HG03432 (cell line): Measurements from ENCODE around the gene QRFP.

Experiments used
- ATAC-seq: cut with Tn5 transposase; IDR thresholded peaks from one replicate; pipeline ENCODE4 v1.9.1; 2021; ENCODE audit warnings: mild to moderate bottlenecking, moderate library complexity; ENCODE audit not compliant: unreplicated experiment

Gene QRFP

DNA sequence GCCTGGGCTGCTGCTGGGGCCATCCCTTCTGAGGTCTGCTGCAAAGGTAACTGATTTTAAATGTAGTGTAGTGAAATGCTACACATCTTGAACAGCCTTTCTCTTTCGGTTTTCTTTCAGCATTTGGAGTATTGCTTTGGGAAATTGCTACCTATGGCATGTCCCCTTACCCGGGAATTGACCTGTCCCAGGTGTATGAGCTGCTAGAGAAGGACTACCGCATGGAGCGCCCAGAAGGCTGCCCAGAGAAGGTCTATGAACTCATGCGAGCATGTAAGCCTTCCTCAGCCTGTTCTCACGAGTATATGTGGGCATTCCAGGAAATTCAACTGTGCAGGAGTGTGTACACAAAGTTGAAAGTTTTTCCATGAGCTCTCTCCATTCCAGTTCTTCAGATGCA, 18.3 kb downstream of the QRFP start:
- ATAC-seq: no peak

DNA sequence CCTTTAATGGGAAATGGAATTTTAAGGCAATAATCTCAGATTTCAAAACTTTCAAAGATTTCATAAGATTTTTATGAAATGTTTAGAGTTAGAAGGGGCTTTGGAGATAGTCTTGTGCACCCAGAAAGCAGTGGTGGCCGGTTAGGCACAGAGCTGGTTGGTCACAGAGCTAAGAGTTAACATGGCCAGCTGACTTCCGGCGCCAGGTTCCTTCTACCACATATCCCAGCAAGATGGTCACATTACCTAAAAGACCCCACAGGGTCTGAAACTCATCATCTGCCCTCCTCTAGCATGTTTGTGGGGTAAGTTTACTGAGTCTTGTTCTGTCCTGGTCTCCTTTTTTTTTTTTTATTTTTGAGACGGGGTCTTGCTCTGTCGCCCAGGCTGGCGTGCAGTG, 19.3 kb downstream of the QRFP start:
- ATAC-seq: no peak

DNA sequence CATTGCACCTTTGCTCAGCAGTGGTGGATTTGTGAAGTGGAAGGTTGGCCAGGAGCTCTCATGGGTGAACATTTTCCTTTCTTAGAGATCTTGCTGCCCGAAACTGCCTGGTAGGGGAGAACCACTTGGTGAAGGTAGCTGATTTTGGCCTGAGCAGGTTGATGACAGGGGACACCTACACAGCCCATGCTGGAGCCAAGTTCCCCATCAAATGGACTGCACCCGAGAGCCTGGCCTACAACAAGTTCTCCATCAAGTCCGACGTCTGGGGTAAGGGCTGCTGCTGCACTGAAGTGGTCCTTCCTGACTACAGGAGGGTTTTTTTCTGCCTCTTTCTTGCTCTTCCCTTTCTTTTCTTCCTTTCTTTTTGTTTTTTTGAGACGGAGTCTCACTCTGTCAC, 21.8 kb downstream of the QRFP start:
- no peak for ATAC-seq

DNA sequence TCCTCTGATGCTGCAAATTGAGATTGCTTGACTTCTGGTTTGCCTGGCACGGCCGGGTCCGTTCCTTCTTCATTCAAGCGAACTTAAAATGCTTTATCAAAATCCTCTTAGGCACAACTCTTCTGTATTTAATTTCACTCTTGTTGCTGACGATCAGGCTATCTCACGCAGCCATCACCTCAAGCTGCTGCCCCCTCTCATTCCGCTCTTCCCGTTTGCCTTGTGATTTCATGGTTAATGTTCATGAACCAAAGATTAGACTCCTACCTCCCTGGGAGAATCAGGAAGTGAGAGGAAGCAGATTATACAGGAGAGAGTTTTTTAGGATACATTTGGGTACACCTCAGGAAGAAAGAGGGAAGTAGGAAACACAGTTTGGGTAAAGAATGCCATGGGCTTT, 22.6 kb downstream of the QRFP start:
- ATAC-seq: no peak

DNA sequence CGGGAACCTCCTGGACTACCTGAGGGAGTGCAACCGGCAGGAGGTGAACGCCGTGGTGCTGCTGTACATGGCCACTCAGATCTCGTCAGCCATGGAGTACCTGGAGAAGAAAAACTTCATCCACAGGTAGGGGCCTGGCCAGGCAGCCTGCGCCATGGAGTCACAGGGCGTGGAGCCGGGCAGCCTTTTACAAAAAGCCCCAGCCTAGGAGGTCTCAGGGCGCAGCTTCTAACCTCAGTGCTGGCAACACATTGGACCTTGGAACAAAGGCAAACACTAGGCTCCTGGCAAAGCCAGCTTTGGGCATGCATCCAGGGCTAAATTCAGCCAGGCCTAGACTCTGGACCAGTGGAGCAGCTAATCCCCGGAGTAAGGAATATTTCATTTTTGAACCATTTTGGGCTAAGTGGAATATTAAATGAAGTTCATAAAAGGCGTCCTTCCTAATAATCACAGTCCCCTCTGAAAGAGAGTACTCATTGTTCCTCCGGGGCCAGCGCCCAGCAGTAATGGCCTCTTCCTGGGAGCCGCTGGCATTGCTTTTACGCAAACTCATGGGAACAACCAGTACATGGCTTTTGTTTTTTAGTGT, 23.6 kb downstream of the QRFP start:
- ATAC-seq: no peak

DNA sequence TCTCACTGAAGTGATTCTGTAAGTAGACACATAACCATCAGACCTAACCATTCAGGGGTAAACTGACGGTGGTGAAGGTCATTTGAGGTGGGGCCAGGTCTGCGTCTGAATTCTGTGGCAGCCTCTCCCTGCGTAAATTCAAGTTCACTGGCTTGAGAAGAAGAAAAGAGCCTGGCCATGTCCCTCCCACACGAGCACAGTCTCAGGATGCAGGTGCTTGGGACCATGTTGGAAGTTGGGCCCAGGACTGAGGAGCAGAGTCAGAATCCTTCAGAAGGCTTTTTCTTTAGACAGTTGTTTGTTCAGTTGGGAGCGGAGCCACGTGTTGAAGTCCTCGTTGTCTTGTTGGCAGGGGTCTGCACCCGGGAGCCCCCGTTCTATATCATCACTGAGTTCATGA, 24.1 kb downstream of the QRFP start:
- ATAC-seq: no peak

DNA sequence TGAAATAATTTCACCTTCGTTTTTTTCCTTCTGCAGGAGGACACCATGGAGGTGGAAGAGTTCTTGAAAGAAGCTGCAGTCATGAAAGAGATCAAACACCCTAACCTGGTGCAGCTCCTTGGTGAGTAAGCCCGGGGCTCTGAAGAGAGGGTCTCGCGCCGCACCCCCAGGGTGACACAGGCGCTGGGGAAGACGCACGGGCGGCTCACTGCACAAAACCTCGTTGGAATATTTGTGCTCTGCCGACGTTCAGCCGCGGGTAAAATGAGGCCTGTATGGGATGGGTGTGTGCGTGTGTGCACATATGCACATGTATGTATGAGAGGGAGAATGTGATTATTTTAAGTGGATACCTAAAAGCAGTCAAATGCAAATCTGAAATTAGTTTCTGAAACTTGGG, 24.5 kb downstream of the QRFP start:
- ATAC-seq: no peak

DNA sequence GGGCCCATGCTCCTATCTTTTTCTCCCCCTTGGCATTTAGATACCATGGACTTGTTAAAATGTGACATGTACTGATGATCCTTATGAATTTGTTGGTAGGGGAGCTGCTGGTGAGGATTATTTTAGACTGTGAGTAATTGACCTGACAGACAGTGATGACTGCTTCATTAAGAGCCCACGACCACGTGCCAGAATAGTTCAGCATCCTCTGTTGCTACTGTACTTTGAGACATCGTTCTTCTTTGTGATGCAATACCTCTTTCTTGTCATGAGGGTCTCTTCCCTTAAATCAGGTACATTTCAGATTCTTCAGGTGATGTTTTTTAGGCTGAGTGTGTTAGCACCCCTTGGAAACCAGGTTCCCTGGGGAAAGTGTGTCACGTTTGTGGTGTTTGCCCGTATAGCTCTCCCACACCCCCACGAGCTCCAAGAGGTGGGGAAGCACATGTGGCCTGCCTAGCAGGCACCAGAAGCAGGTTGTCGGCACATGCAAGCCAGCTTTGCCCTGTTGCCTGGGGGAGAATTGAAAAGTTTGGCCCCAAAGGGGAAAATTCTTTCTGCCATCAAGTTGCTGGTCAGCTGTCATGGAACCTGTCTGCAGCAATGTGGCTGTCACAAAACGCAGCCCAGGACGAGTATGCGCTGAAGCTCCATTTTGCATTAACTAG, 25.1 kb downstream of the QRFP start:
- no peak for ATAC-seq

DNA sequence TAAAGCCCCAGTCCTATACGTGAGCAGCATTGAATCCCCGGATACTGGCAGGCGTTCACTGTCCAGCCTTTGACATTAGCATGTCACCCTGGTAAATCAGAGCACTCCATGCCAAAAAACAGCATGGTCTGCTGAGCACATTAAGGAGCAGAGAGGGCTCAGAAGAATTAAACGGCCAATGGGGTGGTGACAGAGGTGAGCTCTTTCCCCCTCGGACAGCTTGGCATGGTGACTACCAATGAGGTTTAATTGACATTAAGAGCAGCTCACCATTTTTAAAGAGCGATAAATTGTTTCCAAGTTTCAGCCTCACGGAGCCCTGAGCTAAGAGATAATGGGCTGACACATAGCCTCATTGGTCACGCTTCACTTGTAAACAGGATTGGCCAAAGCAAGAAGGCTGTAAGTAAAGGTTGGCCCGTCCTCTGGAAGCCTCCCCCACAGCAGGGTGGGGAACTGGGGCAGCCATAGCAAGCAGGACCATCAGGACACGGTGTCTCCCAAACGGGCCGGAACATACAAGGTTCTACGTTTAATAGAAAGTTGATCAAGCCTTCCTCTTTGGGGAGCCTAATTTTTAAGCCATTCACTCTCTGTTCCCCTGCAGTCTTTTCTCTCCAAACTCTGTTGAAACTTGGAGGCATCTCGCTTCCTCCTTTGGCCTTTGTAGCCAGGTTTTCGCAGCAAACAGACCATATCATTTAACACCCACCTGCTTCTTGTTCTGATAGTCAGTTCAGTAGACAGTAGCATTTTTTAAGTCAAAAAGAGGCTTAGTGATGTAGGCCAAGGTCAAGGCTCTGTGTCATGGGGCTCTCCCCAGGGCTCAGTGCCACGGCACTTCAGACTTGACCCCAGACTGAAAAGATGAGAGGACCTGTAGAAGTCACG, 25.9 kb downstream of the QRFP start:
- ATAC-seq: no peak

DNA sequence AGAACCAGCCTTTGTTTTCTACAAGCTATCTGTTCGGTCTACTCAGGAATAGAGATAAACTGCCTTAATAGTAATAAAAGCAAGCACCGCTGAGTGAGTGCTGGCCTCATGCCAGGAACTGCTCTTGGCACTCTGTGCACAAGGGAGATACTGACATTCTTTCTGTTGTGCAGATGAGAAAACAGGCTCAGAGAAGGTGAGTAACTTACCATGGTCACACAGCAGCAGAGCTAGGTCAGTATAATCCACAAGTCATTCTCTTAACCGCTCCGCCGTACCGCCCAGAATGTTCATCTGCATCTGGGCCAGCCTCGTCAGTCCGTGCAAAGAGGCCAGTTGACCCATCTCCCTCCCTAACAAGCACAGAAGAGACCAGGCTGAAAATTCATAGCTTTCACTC, 27.4 kb downstream of the QRFP start:
- no peak for ATAC-seq

DNA sequence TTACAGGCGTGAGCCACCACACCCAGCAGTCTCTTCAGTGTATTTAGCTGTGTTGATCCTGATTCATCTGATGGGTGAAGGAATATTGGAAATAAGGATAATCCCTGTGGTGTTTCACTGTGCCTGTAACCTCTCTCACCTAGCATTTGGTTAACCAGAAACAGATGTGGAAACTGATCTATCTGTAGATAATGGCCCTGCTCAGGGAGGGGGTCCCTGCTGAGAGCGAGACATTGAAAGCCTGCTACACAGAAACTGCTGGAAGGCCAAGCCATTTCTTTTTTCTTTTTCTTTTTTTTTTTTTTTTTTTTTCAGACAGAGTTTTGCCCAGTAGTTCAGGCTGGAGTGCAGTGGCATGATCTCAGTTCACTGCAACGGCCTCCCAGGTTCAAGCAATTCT, 28.4 kb downstream of the QRFP start:
- no peak for ATAC-seq

DNA sequence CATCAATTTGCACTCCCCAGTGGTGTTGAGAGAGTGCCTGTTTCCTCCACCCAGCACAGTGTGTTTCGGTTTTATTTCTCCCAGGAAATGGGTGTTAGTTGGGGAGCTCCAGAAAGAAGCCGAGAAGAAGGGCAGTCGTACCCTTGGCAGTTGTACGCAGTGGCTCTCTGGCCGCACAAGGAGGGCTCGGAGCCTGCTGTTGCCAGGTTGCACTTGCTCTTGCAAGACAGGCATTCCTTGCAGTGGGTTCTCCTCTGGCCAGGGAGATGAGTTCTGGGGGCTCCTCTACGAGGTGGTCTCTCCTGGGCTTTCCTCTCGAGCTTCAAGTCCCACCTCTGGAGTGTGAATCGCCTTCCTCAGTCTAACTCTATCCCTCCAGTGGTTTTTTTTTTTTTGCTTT, 29.1 kb downstream of the QRFP start:
- no peak for ATAC-seq

DNA sequence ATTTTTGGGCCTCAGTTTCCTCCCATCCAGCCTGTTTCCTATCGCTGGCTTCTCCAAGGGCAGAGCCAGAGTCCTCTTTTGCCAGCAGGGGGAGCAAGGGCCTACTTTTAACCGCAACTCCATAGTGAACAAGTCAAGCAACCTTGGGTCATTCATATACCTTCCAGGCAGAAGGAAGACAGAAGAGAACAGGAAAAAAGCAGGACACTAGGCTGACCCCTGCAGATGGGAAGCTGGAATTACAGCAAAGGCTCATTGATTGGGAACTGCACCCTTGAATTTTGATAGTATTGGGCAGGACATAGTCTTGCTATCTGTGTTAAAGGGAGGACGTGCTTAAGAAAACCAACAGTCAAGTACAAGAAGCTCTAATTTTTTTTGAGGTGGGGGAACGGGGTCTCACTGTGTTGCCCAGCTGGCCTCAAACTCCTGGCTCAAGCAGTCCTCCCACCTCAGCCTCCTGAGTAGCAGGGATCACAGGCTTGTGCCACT, 30.1 kb downstream of the QRFP start:
- no peak for ATAC-seq

DNA sequence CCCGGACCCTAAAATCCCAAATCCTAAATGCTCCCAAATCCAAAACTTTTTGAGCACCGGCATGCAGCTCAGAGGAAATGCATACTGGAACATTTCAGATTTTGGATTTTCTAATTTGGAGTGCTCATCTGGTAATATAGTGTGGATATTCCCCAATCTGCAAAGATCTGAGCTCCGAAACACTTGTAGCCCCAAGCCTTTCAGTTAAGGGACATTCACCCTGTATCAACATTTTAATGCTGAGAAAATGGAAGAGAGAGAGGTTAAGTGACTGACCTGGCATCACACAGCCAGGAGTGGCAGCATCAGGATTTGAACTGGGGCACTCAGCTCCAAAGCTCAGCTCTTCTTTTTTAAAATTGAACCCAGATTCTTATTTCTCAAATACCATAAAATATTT, 30.7 kb downstream of the QRFP start:
- ATAC-seq: no peak

DNA sequence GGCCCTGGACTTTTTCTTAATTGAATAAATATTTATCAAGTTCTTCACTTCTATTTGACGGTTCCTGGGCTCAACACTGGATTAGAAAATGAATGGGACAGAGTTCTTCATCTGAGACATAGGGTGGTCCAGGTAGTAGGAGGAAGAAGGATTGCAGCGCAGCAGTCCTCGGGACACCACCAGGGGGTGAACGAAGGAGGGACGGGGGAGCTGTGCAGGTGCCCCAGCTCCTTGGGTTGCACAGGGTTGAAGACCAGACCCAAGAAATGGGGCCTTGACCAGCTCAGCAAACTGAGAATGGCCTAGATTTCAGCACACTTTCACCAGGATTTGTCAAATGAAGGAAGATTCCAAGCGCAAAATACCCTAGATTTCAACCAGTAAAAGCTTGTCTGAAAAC, 32.1 kb downstream of the QRFP start:
- no peak for ATAC-seq

DNA sequence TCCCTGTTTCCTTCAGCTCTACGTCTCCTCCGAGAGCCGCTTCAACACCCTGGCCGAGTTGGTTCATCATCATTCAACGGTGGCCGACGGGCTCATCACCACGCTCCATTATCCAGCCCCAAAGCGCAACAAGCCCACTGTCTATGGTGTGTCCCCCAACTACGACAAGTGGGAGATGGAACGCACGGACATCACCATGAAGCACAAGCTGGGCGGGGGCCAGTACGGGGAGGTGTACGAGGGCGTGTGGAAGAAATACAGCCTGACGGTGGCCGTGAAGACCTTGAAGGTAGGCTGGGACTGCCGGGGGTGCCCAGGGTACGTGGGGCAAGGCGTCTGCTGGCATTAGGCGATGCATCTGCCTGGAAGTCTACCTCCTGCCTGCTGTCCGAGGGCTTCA, 33.9 kb downstream of the QRFP start:
- ATAC-seq: no peak

DNA sequence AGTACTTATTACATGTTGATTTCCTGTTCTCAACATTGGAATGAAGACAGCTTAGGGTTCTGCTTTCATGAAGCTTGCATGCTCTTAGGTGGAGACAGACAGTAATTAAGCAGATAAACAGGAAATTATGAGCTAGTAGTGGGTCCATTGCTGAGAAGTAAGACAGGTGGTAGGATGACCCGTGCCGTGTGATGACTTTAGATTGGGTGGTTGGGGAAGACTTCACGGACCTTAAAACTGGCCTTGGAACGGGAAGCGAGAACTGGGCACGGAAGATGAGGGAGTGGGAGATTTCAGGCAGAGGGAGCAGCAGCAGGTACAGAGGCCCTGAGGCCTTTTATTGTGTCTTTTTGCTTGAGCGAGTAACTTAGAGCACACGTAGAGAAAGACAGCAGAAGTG, 34.4 kb downstream of the QRFP start:
- no peak for ATAC-seq

DNA sequence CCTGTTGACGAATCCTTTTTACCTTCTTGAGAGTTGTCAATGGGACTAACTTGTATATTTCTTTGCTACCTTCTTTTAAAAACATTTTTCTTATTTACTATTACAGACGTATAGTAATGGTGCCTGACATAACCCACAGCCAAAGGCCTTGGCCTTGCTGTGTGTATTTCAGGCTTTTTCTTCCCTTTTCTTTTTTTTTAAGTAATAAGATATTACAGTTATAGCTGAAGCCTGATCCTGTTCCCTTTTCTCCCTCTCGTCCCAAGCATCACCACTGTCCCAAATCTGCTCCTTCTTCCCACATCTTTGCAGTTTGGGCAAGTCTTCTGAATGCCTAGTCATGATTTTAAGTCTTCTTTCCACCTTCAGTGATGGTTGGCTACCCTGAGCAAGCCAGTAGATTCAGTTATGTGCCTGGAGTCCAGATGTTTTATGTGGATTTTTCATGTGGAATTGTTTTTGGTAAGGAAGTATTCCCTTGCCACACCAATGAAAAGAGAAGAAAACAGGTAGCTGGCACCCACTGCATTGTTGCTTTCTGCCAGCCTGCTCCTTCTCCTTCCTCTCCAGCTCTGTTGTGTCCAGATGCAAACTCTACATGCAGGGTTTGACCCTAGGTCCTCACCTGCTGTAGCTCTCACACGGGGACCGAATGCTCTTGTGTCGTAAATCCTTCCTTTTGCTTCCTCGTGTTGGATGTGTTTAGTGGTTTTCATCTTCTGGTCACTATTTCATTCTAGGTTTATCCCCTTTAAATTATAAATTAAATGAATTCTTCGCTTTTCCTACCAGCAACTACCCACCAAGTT, 35.0 kb downstream of the QRFP start:
- no peak for ATAC-seq

DNA sequence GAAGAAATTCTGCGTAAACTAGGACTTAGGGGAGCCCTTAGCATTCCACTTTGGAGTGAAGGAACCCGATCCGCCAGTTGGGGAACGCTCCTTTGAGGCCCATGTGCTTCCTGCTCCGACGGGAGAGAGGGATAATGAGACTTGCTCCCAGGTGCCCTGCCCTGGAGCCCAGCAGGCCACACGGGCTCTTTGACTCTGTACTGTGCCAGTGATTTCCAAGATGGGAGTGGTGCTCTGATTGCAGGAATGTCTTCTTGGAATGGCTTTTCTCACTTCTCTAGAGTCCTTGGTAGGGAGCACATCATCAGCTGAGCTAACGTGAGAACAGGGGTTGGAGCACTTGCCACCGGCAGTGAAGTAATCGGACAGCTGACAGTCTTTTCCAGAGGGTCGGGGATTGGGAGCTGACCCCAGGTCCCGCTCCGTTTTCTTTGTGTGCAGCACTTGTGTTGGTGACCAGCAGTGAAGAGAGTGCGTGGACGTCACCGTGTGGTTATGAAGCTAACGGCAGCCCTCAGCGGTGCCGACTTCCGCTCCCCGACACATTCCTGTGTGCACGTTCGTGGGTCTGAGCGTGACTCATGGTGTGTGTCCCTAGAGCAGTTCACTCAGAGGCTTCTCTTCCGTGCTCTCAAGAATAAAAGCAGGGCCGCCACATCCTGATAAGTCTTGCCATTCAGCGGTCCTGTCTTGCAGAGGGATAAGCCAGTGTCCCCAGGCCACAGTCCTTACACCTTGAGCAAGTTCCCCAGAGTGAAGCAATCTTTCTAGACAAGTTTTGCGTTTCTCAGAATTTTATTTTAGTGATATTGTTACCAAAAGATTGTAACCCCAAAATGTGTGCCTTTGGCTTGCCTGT, 35.9 kb downstream of the QRFP start:
- no peak for ATAC-seq
